Thyroid gland (tissue), 4 donors: ENCODE measurements around the gene DCUN1D2.

ENCODE experiments used
- CTCF ChIP-seq, 6 experiments: fragments of 200-600 bp in 3 of 6; fragments of 450-650 bp in 3 of 6; sonication (generic) in 3 of 6; IDR thresholded peaks; one replicate each; pipeline ENCODE4 v1.5.1; 2016 to 2019; ENCODE audit warnings: antibody characterized with exemption in 6 of 6, mild to moderate bottlenecking in 2 of 6, inconsistent platforms in 1 of 6, moderate library complexity in 1 of 6
- POLR2A ChIP-seq, 2 donors: fragments of 450-650 bp; IDR thresholded peaks; one replicate each; pipeline ENCODE4 v1.6.1; 2017; ENCODE audit warnings: antibody characterized with exemption in 2 of 2, mild to moderate bottlenecking in 2 of 2, moderate library complexity in 1 of 2

GRCh38 chr13:113430378-113431110, 60.0 kb downstream of the DCUN1D2 start:
- no peak for TF ChIP-seq POLR2A (IDR thresholded peaks at IDR 0.05)
- TF ChIP-seq CTCF (IDR thresholded peaks at IDR 0.05): no peak
